Measurements from ENCODE around the gene CCBE1. TPM values are rescaled to one million over a fixed set of nuclear protein-coding genes. Genes with fewer than 3 reads are reported as not detected.
A peak's percentile ranks its signal among the peaks of the same experiment; 100 is the strongest.

The CCBE1 gene
- polyA plus RNA-seq, 1 donor from 2014 or later = 0.19 TPM

DNA sequence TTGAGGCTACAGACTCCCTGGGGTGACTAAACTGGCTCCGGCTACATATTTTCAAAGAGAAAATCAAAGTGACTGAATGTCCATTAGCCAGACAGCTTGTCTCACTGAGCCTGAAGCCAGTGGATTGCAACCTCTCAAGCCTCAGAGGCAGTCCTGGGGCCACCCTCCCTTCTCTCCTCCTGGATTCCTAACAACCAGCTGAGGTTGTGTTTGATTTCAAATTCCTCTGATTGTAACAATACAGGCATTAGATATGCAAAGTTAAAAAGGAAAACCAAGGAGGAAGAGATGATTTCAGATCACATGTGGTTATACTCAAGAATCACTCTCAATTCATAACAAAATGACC is 237.2 kb downstream of the CCBE1 start:
- TF ChIP-seq MXI1 (conservative IDR thresholded peaks at IDR 0.05; ENCODE audit: poor library complexity, severe bottlenecking) (no peak), REST (IDR thresholded peaks at IDR 0.05; ENCODE audit: borderline replicate concordance) (no peak), POLR2AphosphoS5 (IDR thresholded peaks at IDR 0.05) (no peak), SMC3 (conservative IDR thresholded peaks at IDR 0.05; ENCODE audit: poor library complexity) (no peak), TAF1 (IDR thresholded peaks at IDR 0.05; ENCODE audit: low read depth) (no peak), RAD21 (conservative IDR thresholded peaks at IDR 0.05) (no peak), EZH2 (IDR thresholded peaks at IDR 0.05; ENCODE audit: borderline replicate concordance, insufficient read depth, low read length, poor library complexity, severe bottlenecking) (no peak), EP300 (conservative IDR thresholded peaks at IDR 0.05; ENCODE audit: poor library complexity, severe bottlenecking) (no peak)
- TF ChIP-seq, protein P1, sequence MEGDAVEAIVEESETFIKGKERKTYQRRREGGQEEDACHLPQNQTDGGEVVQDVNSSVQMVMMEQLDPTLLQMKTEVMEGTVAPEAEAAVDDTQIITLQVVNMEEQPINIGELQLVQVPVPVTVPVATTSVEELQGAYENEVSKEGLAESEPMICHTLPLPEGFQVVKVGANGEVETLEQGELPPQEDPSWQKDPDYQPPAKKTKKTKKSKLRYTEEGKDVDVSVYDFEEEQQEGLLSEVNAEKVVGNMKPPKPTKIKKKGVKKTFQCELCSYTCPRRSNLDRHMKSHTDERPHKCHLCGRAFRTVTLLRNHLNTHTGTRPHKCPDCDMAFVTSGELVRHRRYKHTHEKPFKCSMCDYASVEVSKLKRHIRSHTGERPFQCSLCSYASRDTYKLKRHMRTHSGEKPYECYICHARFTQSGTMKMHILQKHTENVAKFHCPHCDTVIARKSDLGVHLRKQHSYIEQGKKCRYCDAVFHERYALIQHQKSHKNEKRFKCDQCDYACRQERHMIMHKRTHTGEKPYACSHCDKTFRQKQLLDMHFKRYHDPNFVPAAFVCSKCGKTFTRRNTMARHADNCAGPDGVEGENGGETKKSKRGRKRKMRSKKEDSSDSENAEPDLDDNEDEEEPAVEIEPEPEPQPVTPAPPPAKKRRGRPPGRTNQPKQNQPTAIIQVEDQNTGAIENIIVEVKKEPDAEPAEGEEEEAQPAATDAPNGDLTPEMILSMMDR (IDR thresholded peaks at IDR 0.05; ENCODE audit: poor library complexity, severe bottlenecking) = no peak
- Histone ChIP-seq H3K4me2 (ENCODE audit: low read length) (no peak overlapping the region), H3K79me2 (replicated peaks; ENCODE audit: insufficient read depth, low read length) (no peaks in the 10 kb centered on the region), H3K9ac (ENCODE audit: low read length) (no peak overlapping the region), H3K4me3 (ENCODE audit: low read length) (no peak overlapping the region), H3K36me3 (ENCODE audit: insufficient read depth, low read length) (no peaks in the 10 kb centered on the region), H3K9me2 (ENCODE audit: insufficient read depth, low read length) (no peaks in the 10 kb centered on the region), H2AFZ (ENCODE audit: low read depth, low read length) (no peak overlapping the region), H3K27me3 (ENCODE audit: insufficient read depth, low read depth, low read length) (no peaks in the 10 kb centered on the region), H3K9me3 (ENCODE audit: low read length) (no peaks in the 10 kb centered on the region), H4K20me1 (ENCODE audit: insufficient read depth) (no peaks in the 10 kb centered on the region), H3K27ac (ENCODE audit: low read length) (no peak overlapping the region), H3F3A (ENCODE audit: insufficient read depth, low read length, poor library complexity, severe bottlenecking) (no peaks in the 10 kb centered on the region)

DNA sequence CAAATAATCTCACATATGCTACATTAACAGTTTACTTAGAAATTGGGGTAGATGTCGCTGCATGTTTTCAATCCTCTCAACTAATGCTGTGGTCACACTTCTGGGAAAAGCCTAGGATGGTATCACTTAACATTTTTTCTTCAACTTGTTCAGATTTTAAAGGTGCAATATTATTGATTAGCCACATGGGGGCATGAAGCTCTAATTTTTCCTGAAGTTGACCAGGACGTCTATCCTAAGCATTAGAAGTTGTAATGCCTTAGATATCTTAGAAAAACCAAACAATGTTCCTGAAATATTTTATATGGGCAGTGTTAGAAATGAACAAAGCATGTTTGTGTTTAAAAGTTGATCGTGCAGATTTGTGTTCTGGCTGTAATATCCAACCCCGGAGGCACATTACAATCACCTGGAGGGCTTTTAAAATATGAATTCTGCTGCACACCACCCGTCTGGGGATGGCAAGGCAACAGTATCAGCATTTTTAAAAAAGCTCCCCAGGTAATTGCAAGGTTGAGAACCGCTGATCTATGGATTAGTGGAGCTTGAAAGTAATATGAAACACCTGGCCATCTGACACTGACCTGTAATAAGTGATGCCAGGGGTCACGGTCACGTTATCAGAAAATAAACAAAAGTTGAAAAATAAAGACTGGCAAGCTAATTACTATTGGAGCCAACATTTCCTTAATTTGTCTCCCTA is 237.7 kb downstream of the CCBE1 start:
- Histone ChIP-seq H3K27me3 (ENCODE audit: insufficient read depth, low read depth, low read length) (no peaks in the 10 kb centered on the region), H3K79me2 (replicated peaks; ENCODE audit: insufficient read depth, low read length) (no peaks in the 10 kb centered on the region), H3K4me3 (ENCODE audit: low read length) (no peak overlapping the region), H3K4me2 (ENCODE audit: low read length) (no peak overlapping the region), H3K9me3 (ENCODE audit: low read length) (no peaks in the 10 kb centered on the region), H3F3A (ENCODE audit: insufficient read depth, low read length, poor library complexity, severe bottlenecking) (no peaks in the 10 kb centered on the region), H4K20me1 (ENCODE audit: insufficient read depth) (no peaks in the 10 kb centered on the region), H3K9ac (ENCODE audit: low read length) (no peak overlapping the region), H2AFZ (ENCODE audit: low read depth, low read length) (no peak overlapping the region), H3K27ac (ENCODE audit: low read length) (no peak overlapping the region), H3K9me2 (ENCODE audit: insufficient read depth, low read length) (no peaks in the 10 kb centered on the region), H3K36me3 (ENCODE audit: insufficient read depth, low read length) (no peaks in the 10 kb centered on the region)
- TF ChIP-seq EZH2 (IDR thresholded peaks at IDR 0.05; ENCODE audit: borderline replicate concordance, insufficient read depth, low read length, poor library complexity, severe bottlenecking) (no peak), EP300 (conservative IDR thresholded peaks at IDR 0.05; ENCODE audit: poor library complexity, severe bottlenecking) (no peak), SMC3 (conservative IDR thresholded peaks at IDR 0.05; ENCODE audit: poor library complexity) (peak; percentile 89), MXI1 (conservative IDR thresholded peaks at IDR 0.05; ENCODE audit: poor library complexity, severe bottlenecking) (no peak), REST (IDR thresholded peaks at IDR 0.05; ENCODE audit: borderline replicate concordance) (no peak), RAD21 (conservative IDR thresholded peaks at IDR 0.05) (peak; percentile 84), POLR2AphosphoS5 (IDR thresholded peaks at IDR 0.05) (no peak), TAF1 (IDR thresholded peaks at IDR 0.05; ENCODE audit: low read depth) (no peak)
- TF ChIP-seq, protein P1 (IDR thresholded peaks at IDR 0.05; ENCODE audit: poor library complexity, severe bottlenecking) = peak; percentile 82
